Stimulated activated CD4-positive, alpha-beta T cell treated with anti-CD3 and anti-CD28 coated beads, TNF-alpha, amount 100 ng/mL, for 48 hours (primary cell): ENCODE data around the gene WDTC1.

Source experiments
- DNase-seq, 3 donors: peaks; one replicate each; pipeline ENCODE4 v3.0.0-alpha.2; 2020; ENCODE audit warnings: low read depth in 3 of 3

The WDTC1 gene

GRCh38 chr1:27356277-27356618 is 121.8 kb downstream of the WDTC1 start:
- no peak for DNase-seq

GRCh38 chr1:27356619-27357280 is 122.3 kb downstream of the WDTC1 start:
- DNase-seq, result no peak

GRCh38 chr1:27357281-27358037 is 123.0 kb downstream of the WDTC1 start:
- peak in 2 of 3 donors; percentile 64 to 69 for DNase-seq
